ENCODE results near the gene OXCT2.

The OXCT2 gene

GRCh38 chr1:39729030-39729429 is 42.1 kb downstream of the OXCT2 start:
- FAIRE-seq, result no peak

DNA sequence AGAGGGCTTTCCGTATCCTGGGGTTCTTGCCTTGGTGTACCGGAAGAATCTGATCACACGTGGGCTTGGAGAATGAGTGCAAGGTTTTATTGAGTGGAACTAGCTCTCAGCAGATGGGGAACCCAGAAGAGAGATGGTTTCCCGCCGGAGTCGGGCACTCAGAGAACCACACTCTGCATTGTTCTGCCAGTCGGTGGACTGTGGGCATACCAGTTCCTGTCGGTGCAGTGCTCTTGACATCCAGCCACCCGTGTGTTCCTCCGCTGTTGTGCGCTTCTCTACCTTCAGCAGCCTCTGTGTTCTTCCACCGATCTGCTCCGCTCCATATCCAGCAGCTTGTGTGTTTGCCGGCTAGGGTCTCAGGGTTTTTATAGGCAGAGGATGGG is 43.2 kb downstream of the OXCT2 start:
- no peak for FAIRE-seq

- no peak for FAIRE-seq
Observed at GRCh38 chr1:39727221-39727931, 43.8 kb downstream of the OXCT2 start.

DNA sequence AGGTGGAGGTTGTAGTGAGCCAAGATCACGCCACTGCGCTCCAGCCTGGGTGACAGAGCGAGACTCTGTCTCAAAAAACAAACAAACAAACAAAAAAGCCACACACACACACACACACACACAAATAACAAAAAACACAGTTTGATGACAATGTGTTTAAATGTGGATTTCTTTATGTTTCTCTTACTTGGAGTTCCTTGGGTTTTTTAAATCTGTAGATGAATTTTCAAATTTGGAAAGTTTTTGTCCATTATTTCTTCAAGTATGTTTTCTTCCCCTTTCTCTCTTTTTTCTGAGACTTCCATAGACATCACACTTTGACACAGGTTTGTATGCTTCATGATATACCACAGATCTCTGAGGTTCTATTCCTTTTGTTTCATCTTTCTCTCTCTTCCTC is 44.5 kb downstream of the OXCT2 start:
- no peak for FAIRE-seq

- FAIRE-seq, result no peak
Observed at GRCh38 chr1:39722495-39722894, 48.7 kb downstream of the OXCT2 start.

DNA sequence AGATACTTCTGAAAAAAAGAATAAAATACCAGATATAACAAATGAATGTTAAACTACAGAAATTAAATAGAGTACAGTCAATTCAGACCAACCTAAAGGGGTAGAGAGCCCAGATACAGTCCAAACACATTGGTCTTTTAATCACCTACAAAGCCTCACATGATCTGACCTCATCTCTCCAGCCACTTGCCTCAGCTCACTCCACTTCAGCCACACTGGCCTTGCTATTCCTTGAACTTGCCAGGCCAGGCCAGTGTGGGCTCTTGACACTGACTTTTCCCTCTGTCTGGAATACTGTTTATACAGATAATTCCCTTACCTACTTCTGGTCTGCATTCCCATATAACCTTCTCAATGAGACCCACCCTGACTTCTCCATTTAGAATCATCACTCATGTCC is 49.5 kb downstream of the OXCT2 start:
- FAIRE-seq, result no peak

GRCh38 chr1:39720094-39720999 is 50.8 kb downstream of the OXCT2 start:
- FAIRE-seq, result peak; percentile 97
